ENCODE measurements around the gene CDC42. TPM values are rescaled to one million over a fixed set of nuclear protein-coding genes. Genes with fewer than 3 reads are reported as not detected.

The CDC42 gene
- total RNA-seq, 1 donor from 2014 or later, result 69.8 TPM

- DNase-seq (ENCODE audit: low spot score), result no peak
- no peak for ATAC-seq
Measured at GRCh38 chr1:22126531-22126930, 74.0 kb downstream of the CDC42 start.

GRCh38 chr1:22127248-22127647 is 74.7 kb downstream of the CDC42 start:
- peak; percentile 77 for ATAC-seq
- no peak for DNase-seq (ENCODE audit: low spot score)

- DNase-seq (ENCODE audit: low spot score) (no peak), ATAC-seq (no peak)
Measured at GRCh38 chr1:22127731-22128130, 75.2 kb downstream of the CDC42 start.

- ATAC-seq, result no peak
- no peak for DNase-seq (ENCODE audit: low spot score)
Measured at GRCh38 chr1:22128392-22128791, 75.9 kb downstream of the CDC42 start.

- ATAC-seq (no peak), DNase-seq (ENCODE audit: low spot score) (no peak)
Measured at GRCh38 chr1:22129501-22130117, 77.1 kb downstream of the CDC42 start.

GRCh38 chr1:22131062-22131461 is 78.6 kb downstream of the CDC42 start:
- DNase-seq (ENCODE audit: low spot score) (no peak), ATAC-seq (no peak)

GRCh38 chr1:22131875-22132486 is 79.5 kb downstream of the CDC42 start:
- peak; percentile 58 for DNase-seq (ENCODE audit: low spot score)

GRCh38 chr1:22132517-22133235 is 80.2 kb downstream of the CDC42 start:
- DNase-seq (ENCODE audit: low spot score), result no peak
- ATAC-seq, result no peak

More at GRCh38 chr1:22131875-22132486, 79.5 kb downstream of the CDC42 start:
- peak; percentile 59 for ATAC-seq

GRCh38 chr1:22133247-22133930 is 80.9 kb downstream of the CDC42 start:
- no peak for DNase-seq (ENCODE audit: low spot score)
- no peak for ATAC-seq

GRCh38 chr1:22133931-22134324 is 81.4 kb downstream of the CDC42 start:
- ATAC-seq (no peak), DNase-seq (ENCODE audit: low spot score) (no peak)

GRCh38 chr1:22137004-22137720 is 84.7 kb downstream of the CDC42 start:
- ATAC-seq (no peak), DNase-seq (ENCODE audit: low spot score) (no peak)

- ATAC-seq (no peak), DNase-seq (ENCODE audit: low spot score) (no peak)
Measured at GRCh38 chr1:22139066-22139594, 86.6 kb downstream of the CDC42 start.

- DNase-seq (ENCODE audit: low spot score) (no peak), ATAC-seq (no peak)
Measured at GRCh38 chr1:22139817-22140216, 87.3 kb downstream of the CDC42 start.

Other genes starting within 250 kb of the CDC42 start
- gene LDLRAD2, start 240.4 kb upstream of the CDC42 start, total RNA-seq, result not detected
- 50.8 TPM for gene HSPG2, start 115.4 kb upstream of the CDC42 start, total RNA-seq
- gene CELA3B, start 75.7 kb upstream of the CDC42 start, total RNA-seq, result 7.4 TPM
- gene CELA3A, start 51.1 kb upstream of the CDC42 start, total RNA-seq, result 13.4 TPM
- gene WNT4, start 90.4 kb downstream of the CDC42 start, total RNA-seq, result 0.35 TPM

All from left lobe of liver (tissue), 2 donors.